ENCODE results near the gene MPP3. TPM values are rescaled to one million over a fixed set of nuclear protein-coding genes. Genes with fewer than 3 reads are reported as not detected.

MPP3 gene
- total RNA-seq, 6 experiments from 2014 or later = 5.5 to 6.9 (median 5.9) TPM

- H3K9me3 Mint-ChIP-seq = no peaks in the 10 kb centered on the region
- H3K27ac Mint-ChIP-seq = no peak overlapping the region
- no peaks in the 10 kb centered on the region for H3K36me3 Mint-ChIP-seq (ENCODE audit: low read depth)
- peaks cover 33% of the 10 kb centered on the region for H3K27me3 Mint-ChIP-seq (ENCODE audit: insufficient read depth)
- H3K4me1 Mint-ChIP-seq (ENCODE audit: low read depth) = peaks cover 26% of the 10 kb centered on the region
- no peak for TF ChIP-seq CTCF (IDR thresholded peaks at IDR 0.05)
- no peak for DNase-seq
- no peak overlapping the region for H3K4me3 Mint-ChIP-seq
Measured at GRCh38 chr17:43756201-43756600, 76.7 kb downstream of the MPP3 start.

- Mint-ChIP-seq H3K4me3 (no peak overlapping the region), H3K27ac (no peak overlapping the region), H3K4me1 (ENCODE audit: low read depth) (peaks cover 22% of the 10 kb centered on the region), H3K9me3 (no peaks in the 10 kb centered on the region), H3K36me3 (ENCODE audit: low read depth) (no peaks in the 10 kb centered on the region), H3K27me3 (ENCODE audit: insufficient read depth) (peaks cover 33% of the 10 kb centered on the region)
- no peak for DNase-seq
- TF ChIP-seq CTCF (IDR thresholded peaks at IDR 0.05) = no peak
Measured at GRCh38 chr17:43755389-43755875, 77.5 kb downstream of the MPP3 start.

GRCh38 chr17:43754947-43755346 is 78.0 kb downstream of the MPP3 start:
- no peaks in the 10 kb centered on the region for H3K9me3 Mint-ChIP-seq
- peaks cover 20% of the 10 kb centered on the region for H3K4me1 Mint-ChIP-seq (ENCODE audit: low read depth)
- H3K27ac Mint-ChIP-seq = no peak overlapping the region
- TF ChIP-seq CTCF (IDR thresholded peaks at IDR 0.05) = no peak
- no peak overlapping the region for H3K4me3 Mint-ChIP-seq
- peaks cover 33% of the 10 kb centered on the region for H3K27me3 Mint-ChIP-seq (ENCODE audit: insufficient read depth)
- no peaks in the 10 kb centered on the region for H3K36me3 Mint-ChIP-seq (ENCODE audit: low read depth)
- DNase-seq = no peak

- H3K27me3 Mint-ChIP-seq (ENCODE audit: insufficient read depth) = peaks cover 30% of the 10 kb centered on the region
- no peak overlapping the region for H3K4me3 Mint-ChIP-seq
- peak; percentile 22 for DNase-seq
- no peaks in the 10 kb centered on the region for H3K9me3 Mint-ChIP-seq
- H3K4me1 Mint-ChIP-seq (ENCODE audit: low read depth) = peaks cover 27% of the 10 kb centered on the region
- no peak overlapping the region for H3K27ac Mint-ChIP-seq
- TF ChIP-seq CTCF (IDR thresholded peaks at IDR 0.05) = no peak
- H3K36me3 Mint-ChIP-seq (ENCODE audit: low read depth) = no peaks in the 10 kb centered on the region
Measured at GRCh38 chr17:43753493-43754129, 79.3 kb downstream of the MPP3 start.

Other genes starting within 250 kb of the MPP3 start
- not detected for gene MEOX1, start 171.2 kb downstream of the MPP3 start, total RNA-seq (2021; fragmentation: NEBNext Ultra II Directional; extraction: Animal tissue kit (Norgen Biotek cat#: 25700))
- gene SOST, start 74.4 kb downstream of the MPP3 start, total RNA-seq (2021; fragmentation: NEBNext Ultra II Directional; extraction: Animal tissue kit (Norgen Biotek cat#: 25700)) = not detected
- gene DUSP3, start 54.2 kb downstream of the MPP3 start, total RNA-seq (2021; fragmentation: NEBNext Ultra II Directional; extraction: Animal tissue kit (Norgen Biotek cat#: 25700)) = 10 to 100 TPM; 34.3 to 47.2 (median 38.3) TPM
- gene CFAP97D1, start 52.7 kb downstream of the MPP3 start, total RNA-seq (2021; fragmentation: NEBNext Ultra II Directional; extraction: Animal tissue kit (Norgen Biotek cat#: 25700)) = not detected
- not detected for gene CD300LG, start 14.0 kb upstream of the MPP3 start, total RNA-seq (2021; fragmentation: NEBNext Ultra II Directional; extraction: Animal tissue kit (Norgen Biotek cat#: 25700))
- 1 to 10 TPM in 3 of 6 experiments, under 1 TPM in 3; 0.62 to 1.3 (median 1.0) TPM for gene MPP2, start 74.4 kb upstream of the MPP3 start, total RNA-seq (2021; fragmentation: NEBNext Ultra II Directional; extraction: Animal tissue kit (Norgen Biotek cat#: 25700))
- not detected for gene PPY, start 109.3 kb upstream of the MPP3 start, total RNA-seq (2021; fragmentation: NEBNext Ultra II Directional; extraction: Animal tissue kit (Norgen Biotek cat#: 25700))
- gene PYY, start 120.8 kb upstream of the MPP3 start, total RNA-seq (2021; fragmentation: NEBNext Ultra II Directional; extraction: Animal tissue kit (Norgen Biotek cat#: 25700)) = under 1 TPM in 1 of 6 experiments, not detected in 5; 0.43 TPM
- gene NAGS, start 171.5 kb upstream of the MPP3 start, total RNA-seq (2021; fragmentation: NEBNext Ultra II Directional; extraction: Animal tissue kit (Norgen Biotek cat#: 25700)) = 1 to 10 TPM in 3 of 6 experiments, under 1 TPM in 3; 0.63 to 1.1 (median 0.91) TPM
- gene TMEM101, start 181.8 kb upstream of the MPP3 start, total RNA-seq (2021; fragmentation: NEBNext Ultra II Directional; extraction: Animal tissue kit (Norgen Biotek cat#: 25700)) = 10 to 100 TPM; 27.8 to 32.7 (median 29.2) TPM
- gene LSM12, start 233.5 kb upstream of the MPP3 start, total RNA-seq (2021; fragmentation: NEBNext Ultra II Directional; extraction: Animal tissue kit (Norgen Biotek cat#: 25700)) = 100 to 1,000 TPM in 1 of 6 experiments, 10 to 100 TPM in 5; 86.6 to 101 (median 94.5) TPM
- 100 to 1,000 TPM in 5 of 6 experiments, 10 to 100 TPM in 1; 96.6 to 123 (median 113) TPM for gene G6PC3, start 237.6 kb upstream of the MPP3 start, total RNA-seq (2021; fragmentation: NEBNext Ultra II Directional; extraction: Animal tissue kit (Norgen Biotek cat#: 25700))

All from HFFc6 (cell line).